HCT116 (cell line): ENCODE results near the gene KLF6. TPM values are rescaled to one million over a fixed set of nuclear protein-coding genes. Genes with fewer than 3 reads are reported as not detected.

Experiments used
- ATAC-seq: fragments of 200-7000 bp; cut with Tn5 transposase; 2 replicates; pipeline ENCODE4 v1.9.1; 2020; ENCODE audit warnings: mild to moderate bottlenecking, moderate library complexity
- BruUV-seq: library from RNA; stranded (reverse); fragments of 400-500 nt; replicated peaks from 2 replicates; lab custom pipeline; 2021; lab: Mats Ljungman, UMichigan
- CTCF ChIA-PET: fragments of 300-600 bp; sonication (Branson Sonifier 250); formaldehyde crosslinking; loops from one replicate; lab custom pipeline; 2021; ENCODE audit warnings: antibody characterized with exemption; lab: Charles Lee
- POLR2A ChIA-PET: fragments of 300-600, 350-600 bp; sonication (Branson Sonifier 250); formaldehyde crosslinking; loops from one replicate; lab custom pipeline; 2021; ENCODE audit warnings: antibody characterized with exemption; lab: Charles Lee
- RAD21 ChIA-PET, 2 experiments: fragments of 300-600 bp; sonication (Branson Sonifier 250); formaldehyde crosslinking; loops; one replicate each; lab custom pipeline; 2023; ENCODE audit warnings: low total read pairs in 2 of 2; ENCODE audit not compliant: uncharacterized antibody in 2 of 2, unreplicated experiment in 2 of 2, low non-redundant PET in 1 of 2; lab: Charles Lee
- DNase-seq: peaks from one replicate; pipeline ENCODE4 v3.0.0-alpha.2; 2010; ENCODE audit warnings: low read depth, low spot score
- H2AFZ ChIP-seq: fragments of 200-600 bp; shearing (Covaris generic), sonication (generic); 2 replicates; pipeline ENCODE4 v1.6.1; 2017; ENCODE audit warnings: low read depth, mixed run types, mixed read lengths, antibody characterized with exemption, low read length; ENCODE audit not compliant: poor library complexity, severe bottlenecking
- H3K27ac ChIP-seq: 2 replicates; pipeline ENCODE4 v1.5.1; 2012; ENCODE audit warnings: low read depth, low read length
- H3K27me3 ChIP-seq: fragments of 200-600 bp; sonication (generic); 2 replicates; pipeline ENCODE4 v1.6.1; 2016; ENCODE audit warnings: mixed run types, low read length, mixed read lengths; ENCODE audit not compliant: insufficient read depth
- H3K36me3 ChIP-seq, 2 experiments: fragments of 200-500 bp in 1 of 2; fragments of 200-600 bp in 1 of 2; sonication (Bioruptor generic) in 1 of 2; sonication (generic) in 1 of 2; 2 replicates each; pipeline versions ENCODE4 v1.5.1 to v1.6.1; 2014 to 2016; ENCODE audit warnings: low read length in 2 of 2, inconsistent platforms in 1 of 2, mixed read lengths in 1 of 2, mixed run types in 1 of 2; ENCODE audit not compliant: insufficient read depth in 2 of 2, control insufficient read depth in 1 of 2
- H3K4me1 ChIP-seq, 2 experiments: fragments of 200-600 bp in 1 of 2; sonication (generic) in 1 of 2; 2 replicates each; pipeline versions ENCODE4 v1.5.1 to v1.6.1; 2012 to 2017; ENCODE audit warnings: low read length in 2 of 2, inconsistent platforms in 1 of 2, mild to moderate bottlenecking in 1 of 2, mixed read lengths in 1 of 2, mixed run types in 1 of 2, moderate library complexity in 1 of 2; ENCODE audit not compliant: insufficient read depth in 2 of 2, control insufficient read depth in 1 of 2
- H3K4me2 ChIP-seq: fragments of 200-600 bp; sonication (generic); 2 replicates; pipeline ENCODE4 v1.6.1; 2017; ENCODE audit warnings: mixed run types, low read length, mixed read lengths
- H3K4me3 ChIP-seq, 2 experiments: fragments of 200-600 bp in 1 of 2; sonication (generic) in 1 of 2; replicated peaks in 1 of 2; 2 replicates each; pipeline ENCODE4 v1.5.1; 2011 to 2016; ENCODE audit warnings: low read length in 2 of 2, control low read depth in 1 of 2, low read depth in 1 of 2, mild to moderate bottlenecking in 1 of 2, mixed read lengths in 1 of 2, mixed run types in 1 of 2
- H3K79me2 ChIP-seq: fragments of 200-600 bp; sonication (generic); 2 replicates; pipeline ENCODE4 v1.6.1; 2017; ENCODE audit warnings: mild to moderate bottlenecking, mixed run types, low read length, moderate library complexity, mixed read lengths; ENCODE audit not compliant: insufficient read depth
- H3K9ac ChIP-seq: fragments of 200-600 bp; sonication (generic); 2 replicates; pipeline ENCODE4 v1.6.1; 2016; ENCODE audit warnings: low read length, mixed read lengths
- H3K9me2 ChIP-seq: fragments of 200-600 bp; sonication (generic), shearing (Covaris generic); 2 replicates; pipeline ENCODE4 v1.6.1; 2017; ENCODE audit warnings: mixed run types, mild to moderate bottlenecking, moderate library complexity; ENCODE audit not compliant: insufficient read depth
- H3K9me3 ChIP-seq, 2 experiments: fragments of 200-500 bp in 1 of 2; fragments of 200-600 bp in 1 of 2; sonication (Bioruptor generic) in 1 of 2; sonication (generic) in 1 of 2; 2 replicates each; pipeline ENCODE4 v1.6.1; 2014 to 2017; ENCODE audit warnings: low read length in 2 of 2, mixed read lengths in 2 of 2, inconsistent platforms in 1 of 2, low read depth in 1 of 2, mild to moderate bottlenecking in 1 of 2, mixed run types in 1 of 2, moderate library complexity in 1 of 2; ENCODE audit not compliant: control insufficient read depth in 1 of 2, insufficient read depth in 1 of 2
- H4K20me1 ChIP-seq: fragments of 200-600 bp; sonication (generic), shearing (Covaris generic); 2 replicates; pipeline ENCODE4 v1.6.1; 2017; ENCODE audit warnings: mixed run types, mild to moderate bottlenecking, moderate library complexity; ENCODE audit not compliant: insufficient read depth
- CEBPB ChIP-seq: IDR thresholded peaks from 2 replicates; pipeline ENCODE4 v1.6.1; 2012; ENCODE audit warnings: low read depth
- CTCF ChIP-seq, 3 experiments: fragments of 200-600 bp in 1 of 3; sonication (generic) in 1 of 3; IDR thresholded peaks in 2 of 3; conservative IDR thresholded peaks in 1 of 3; 2 replicates each; pipeline ENCODE4 v1.5.1; 2012 to 2017; ENCODE audit warnings: low read depth in 2 of 3, low read length in 2 of 3, antibody characterized with exemption in 1 of 3, borderline replicate concordance in 1 of 3, control low read depth in 1 of 3, mild to moderate bottlenecking in 1 of 3, mixed read lengths in 1 of 3, mixed run types in 1 of 3, moderate library complexity in 1 of 3; ENCODE audit not compliant: insufficient read depth in 1 of 3
- ELF1 ChIP-seq: IDR thresholded peaks from 2 replicates; pipeline ENCODE4 v1.6.1; 2012; ENCODE audit warnings: low read depth, borderline replicate concordance
- EZH2 ChIP-seq: fragments of 200-600 bp; sonication (generic); IDR thresholded peaks from 2 replicates; pipeline ENCODE4 v1.6.1; 2017; ENCODE audit warnings: antibody characterized with exemption, mixed run types
- FOSL1 ChIP-seq: IDR thresholded peaks from 2 replicates; pipeline ENCODE4 v1.6.1; 2012; ENCODE audit warnings: low read depth
- MAX ChIP-seq: IDR thresholded peaks from 2 replicates; pipeline ENCODE4 v1.6.1; 2012
- POLR2AphosphoS5 ChIP-seq: IDR thresholded peaks from 2 replicates; pipeline ENCODE4 v1.6.1; 2011; ENCODE audit warnings: mild to moderate bottlenecking, low read depth, low read length, moderate library complexity
- RAD21 ChIP-seq: IDR thresholded peaks from 2 replicates; pipeline ENCODE4 v1.6.1; 2012; ENCODE audit warnings: low read depth, mild to moderate bottlenecking
- SP1 ChIP-seq: IDR thresholded peaks from 2 replicates; pipeline ENCODE4 v1.6.1; 2012; ENCODE audit warnings: low read depth
- SRF ChIP-seq: IDR thresholded peaks from 2 replicates; pipeline ENCODE4 v1.6.1; 2012; ENCODE audit warnings: low read depth
- YY1 ChIP-seq: IDR thresholded peaks from 2 replicates; pipeline ENCODE4 v1.6.1; 2011; ENCODE audit warnings: low read length, low read depth, moderate library complexity, mild to moderate bottlenecking; ENCODE audit not compliant: insufficient replicate concordance; ENCODE audit errors: extremely low read depth
- ZFX ChIP-seq: fragments of 450-650 bp; IDR thresholded peaks from 2 replicates; pipeline ENCODE4 v1.6.1; 2017
- intact Hi-C: fragments of 100-400 bp; cut with micrococcal nuclease; formaldehyde crosslinking; loops from 2 replicates; pipeline ENCODE4 v1.10.0; 2022
- total RNA-seq: library from RNA; stranded (reverse); gene quantifications from one replicate; pipeline ENCODE4 v1.2.1, GENCODE V29; 2021; ENCODE audit not compliant: unreplicated experiment
- TF ChIP-seq, protein P1 (sequence below): IDR thresholded peaks from 2 replicates; pipeline ENCODE4 v1.6.1; 2011; ENCODE audit warnings: mild to moderate bottlenecking, low read length, moderate library complexity; ENCODE audit not compliant: insufficient replicate concordance; ENCODE audit errors: extremely low read depth

The KLF6 gene
- total RNA-seq, 1 experiment from 2014 or later: 82.2 TPM

DNA sequence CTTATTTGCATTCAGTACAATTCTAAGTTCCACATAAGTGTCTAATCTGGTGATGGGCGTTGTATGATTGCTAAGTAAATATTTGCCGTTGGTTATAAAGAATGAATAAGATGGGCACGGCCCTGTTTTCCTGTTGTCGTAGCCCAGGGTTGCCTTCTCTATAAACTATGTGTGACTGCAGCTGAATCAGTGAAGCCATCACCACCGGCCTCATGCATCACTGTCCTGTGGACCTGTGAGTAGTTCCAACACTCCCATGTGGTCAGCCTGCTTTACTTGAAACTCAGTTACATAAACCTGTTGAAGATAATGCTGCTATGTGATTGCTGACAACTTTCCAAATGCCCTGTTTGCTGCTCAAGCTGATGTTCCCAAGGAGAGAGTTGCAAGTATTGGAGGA lies 21.6 kb upstream of the KLF6 start:
- ATAC-seq (no peak), DNase-seq (no peak)
- H3K4me3 ChIP-seq: no peak overlapping the region
- intact Hi-C loops: no loop called here
- H3K79me2 ChIP-seq: no peaks in the 10 kb centered on the region
- peak overlapping the region; percentile 40 for H3K9ac ChIP-seq
- H4K20me1 ChIP-seq: no peaks in the 10 kb centered on the region
- peak overlapping the region; percentile 68 for H3K27ac ChIP-seq
- BruUV-seq: no TSS peak
- no peaks in the 10 kb centered on the region for H3K36me3 ChIP-seq
- no peak for TF ChIP-seq YY1
- no peak for TF ChIP-seq POLR2AphosphoS5
- TF ChIP-seq MAX: 0 out of 2 replicates have a peak, but pooled peaks have one; percentile 0
- no peak for TF ChIP-seq ELF1
- TF ChIP-seq CEBPB: no peak
- H3K9me3 ChIP-seq: no peaks in the 10 kb centered on the region
- peak overlapping the region; percentile 51 for H2AFZ ChIP-seq
- H3K9me2 ChIP-seq: no peaks in the 10 kb centered on the region
- H3K4me1 ChIP-seq: peaks cover 54 to 89% of the 10 kb centered on the region in 2 experiments
- POLR2A ChIA-PET: interaction anchor here (2.6 to 8.3 kb wide), 2 partner anchors 21 to 24 kb away, joined by 7 to 83 read pairs; partner anchors contain the start of gene KLF6
- CTCF ChIA-PET: no interaction called here
- RAD21 ChIA-PET: no interaction called here
- peak overlapping the region; percentile 60 for H3K4me2 ChIP-seq
- no peaks in the 10 kb centered on the region for H3K27me3 ChIP-seq

- peak; percentile 51 for DNase-seq
- Histone ChIP-seq H3K4me3 (peak overlapping the region; percentile 15 to 29; a peak in 3 of 4 replicates), H3K27ac (peak overlapping the region; percentile 68), H4K20me1 (no peaks in the 10 kb centered on the region), H3K9me3 (no peaks in the 10 kb centered on the region), H2AFZ (peak overlapping the region; percentile 51), H3K4me1 (peaks cover 47 to 82% of the 10 kb centered on the region in 2 experiments), H3K36me3 (no peaks in the 10 kb centered on the region), H3K9me2 (no peaks in the 10 kb centered on the region), H3K79me2 (no peaks in the 10 kb centered on the region), H3K9ac (peak overlapping the region; percentile 40), H3K27me3 (no peaks in the 10 kb centered on the region), H3K4me2 (peak overlapping the region; percentile 60)
- intact Hi-C loops: loop anchor here (2.0 kb wide), 1 partner anchor 19 kb away; no protein-coding TSS in a partner anchor
- ChIA-PET RAD21 (no interaction called here), CTCF (no interaction called here), POLR2A (interaction anchor here (2.6 to 8.3 kb wide), 2 partner anchors 21 to 23 kb away, joined by 7 to 83 read pairs; partner anchors contain the start of gene KLF6)
- peak; percentile 21 for ATAC-seq
- BruUV-seq: no TSS peak
- TF ChIP-seq ELF1 (no peak), MAX (no peak), ZFX (no peak), POLR2AphosphoS5 (no peak), YY1 (no peak), SRF (0 out of 2 replicates have a peak, but pooled peaks have one; percentile 29), CTCF (IDR thresholded peaks at IDR 0.05 in 2 of 3, conservative IDR thresholded peaks at IDR 0.05 in 1 of 3; ENCODE audit: borderline replicate concordance in 1 of 3, insufficient read depth in 1 of 3, low read depth in 2 of 3, low read length in 2 of 3) (no peak), EZH2 (no peak), RAD21 (no peak), FOSL1 (peak; percentile 87), SP1 (peak; percentile 40; the same call in 1 of the 2 replicates)
- TF ChIP-seq, protein P1, sequence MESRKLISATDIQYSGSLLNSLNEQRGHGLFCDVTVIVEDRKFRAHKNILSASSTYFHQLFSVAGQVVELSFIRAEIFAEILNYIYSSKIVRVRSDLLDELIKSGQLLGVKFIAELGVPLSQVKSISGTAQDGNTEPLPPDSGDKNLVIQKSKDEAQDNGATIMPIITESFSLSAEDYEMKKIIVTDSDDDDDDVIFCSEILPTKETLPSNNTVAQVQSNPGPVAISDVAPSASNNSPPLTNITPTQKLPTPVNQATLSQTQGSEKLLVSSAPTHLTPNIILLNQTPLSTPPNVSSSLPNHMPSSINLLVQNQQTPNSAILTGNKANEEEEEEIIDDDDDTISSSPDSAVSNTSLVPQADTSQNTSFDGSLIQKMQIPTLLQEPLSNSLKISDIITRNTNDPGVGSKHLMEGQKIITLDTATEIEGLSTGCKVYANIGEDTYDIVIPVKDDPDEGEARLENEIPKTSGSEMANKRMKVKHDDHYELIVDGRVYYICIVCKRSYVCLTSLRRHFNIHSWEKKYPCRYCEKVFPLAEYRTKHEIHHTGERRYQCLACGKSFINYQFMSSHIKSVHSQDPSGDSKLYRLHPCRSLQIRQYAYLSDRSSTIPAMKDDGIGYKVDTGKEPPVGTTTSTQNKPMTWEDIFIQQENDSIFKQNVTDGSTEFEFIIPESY: no peak
These were observed 20.9 kb upstream of the KLF6 start for GRCh38 chr10:3805791-3806461.
